Activated CD4-positive, CD25-positive, alpha-beta regulatory T cell (primary cell): Measurements from ENCODE around the gene PPP1R12A.

Source experiments
- DNase-seq, 4 experiments: peaks; one replicate each; lab custom pipeline; 2025; lab: John Stamatoyannopoulos, UW

PPP1R12A gene

GRCh38 chr12:79935624-79936345, 888 bp upstream of the PPP1R12A start:
- DNase-seq, result no peak

DNA sequence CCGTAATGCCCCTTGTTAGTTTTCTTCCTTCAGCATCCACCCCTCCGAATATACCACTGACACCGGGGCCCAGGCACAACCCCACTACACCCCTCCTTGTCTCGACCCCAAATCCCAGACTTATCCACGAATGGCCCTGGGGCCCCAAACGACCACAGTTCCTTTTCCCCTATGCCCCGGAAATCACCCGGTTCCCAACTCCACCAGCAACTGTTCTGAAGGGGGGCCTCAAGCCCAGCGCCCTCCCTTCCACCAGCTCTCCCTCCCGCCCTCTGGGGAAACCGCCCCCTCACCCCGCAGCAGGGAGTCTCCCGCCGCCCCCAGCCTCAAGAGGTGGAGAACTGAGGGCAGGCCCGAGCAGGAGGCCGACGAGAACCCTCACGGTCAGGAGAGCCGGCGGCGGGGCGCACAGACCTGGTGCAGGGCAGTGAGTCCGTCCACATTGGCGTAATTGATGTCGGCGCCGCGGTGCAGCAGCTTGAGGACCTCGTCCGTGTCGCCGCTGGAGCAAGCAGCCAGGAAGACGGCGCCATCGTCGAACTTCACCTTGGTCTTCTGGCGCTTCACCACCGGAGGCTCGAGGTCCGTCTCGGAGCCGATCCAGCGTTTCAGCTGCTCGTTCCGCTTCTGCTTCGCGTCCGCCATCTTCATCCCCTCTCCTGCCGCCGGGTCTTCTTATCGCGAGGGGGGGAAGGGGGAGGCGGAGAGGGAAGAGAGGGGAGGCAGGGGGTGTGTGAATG, 446 bp downstream of the PPP1R12A start:
- peak in 3 of 4 experiments; percentile 20 to 33 (median 33) for DNase-seq

- DNase-seq, result no peak
Observed at GRCh38 chr12:79933532-79934264, 1.2 kb downstream of the PPP1R12A start.

GRCh38 chr12:79933043-79933442, 1.9 kb downstream of the PPP1R12A start:
- no peak for DNase-seq

GRCh38 chr12:79932357-79932756, 2.5 kb downstream of the PPP1R12A start:
- no peak for DNase-seq

- DNase-seq, result no peak
Observed at GRCh38 chr12:79929065-79929464, 5.8 kb downstream of the PPP1R12A start.

DNA sequence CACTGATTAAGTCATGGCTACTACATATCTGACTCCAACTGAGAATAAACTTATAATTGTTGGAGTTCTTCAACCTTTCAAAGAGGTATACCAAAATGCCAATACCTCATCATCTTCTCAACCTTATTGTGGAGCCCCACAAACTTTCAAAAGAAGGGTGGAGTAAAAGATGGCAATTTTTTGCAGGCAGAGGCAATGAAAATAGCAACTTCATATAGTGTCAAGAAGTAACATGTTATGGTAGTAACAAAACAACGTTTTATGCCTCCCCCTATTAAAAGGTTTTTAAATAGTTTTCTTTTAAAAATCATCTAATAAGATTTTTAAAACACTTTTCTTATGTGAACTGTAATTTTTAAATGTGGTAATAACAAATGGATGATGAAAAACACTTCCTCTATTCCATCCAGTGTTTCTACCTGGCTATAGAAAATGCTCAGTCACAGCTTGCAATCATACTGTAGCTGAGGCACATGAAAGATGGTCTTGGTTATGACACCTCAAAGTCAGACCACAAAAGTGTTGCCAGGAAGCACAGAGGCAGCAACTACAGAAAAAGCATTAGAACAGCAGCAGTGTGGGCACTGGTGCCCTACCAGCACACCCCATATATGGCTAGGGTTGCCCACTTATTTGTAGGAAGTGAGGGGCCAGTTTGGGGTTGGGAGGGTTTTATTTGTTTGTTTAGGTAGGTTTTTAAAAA, 7.0 kb downstream of the PPP1R12A start:
- peak in 3 of 4 experiments; percentile 5 to 7 (median 6) for DNase-seq

- no peak for DNase-seq
Observed at GRCh38 chr12:79926951-79927350, 7.9 kb downstream of the PPP1R12A start.

- DNase-seq, result no peak
Observed at GRCh38 chr12:79925492-79925891, 9.4 kb downstream of the PPP1R12A start.

- no peak for DNase-seq
Observed at GRCh38 chr12:79921786-79922185, 13.1 kb downstream of the PPP1R12A start.

DNA sequence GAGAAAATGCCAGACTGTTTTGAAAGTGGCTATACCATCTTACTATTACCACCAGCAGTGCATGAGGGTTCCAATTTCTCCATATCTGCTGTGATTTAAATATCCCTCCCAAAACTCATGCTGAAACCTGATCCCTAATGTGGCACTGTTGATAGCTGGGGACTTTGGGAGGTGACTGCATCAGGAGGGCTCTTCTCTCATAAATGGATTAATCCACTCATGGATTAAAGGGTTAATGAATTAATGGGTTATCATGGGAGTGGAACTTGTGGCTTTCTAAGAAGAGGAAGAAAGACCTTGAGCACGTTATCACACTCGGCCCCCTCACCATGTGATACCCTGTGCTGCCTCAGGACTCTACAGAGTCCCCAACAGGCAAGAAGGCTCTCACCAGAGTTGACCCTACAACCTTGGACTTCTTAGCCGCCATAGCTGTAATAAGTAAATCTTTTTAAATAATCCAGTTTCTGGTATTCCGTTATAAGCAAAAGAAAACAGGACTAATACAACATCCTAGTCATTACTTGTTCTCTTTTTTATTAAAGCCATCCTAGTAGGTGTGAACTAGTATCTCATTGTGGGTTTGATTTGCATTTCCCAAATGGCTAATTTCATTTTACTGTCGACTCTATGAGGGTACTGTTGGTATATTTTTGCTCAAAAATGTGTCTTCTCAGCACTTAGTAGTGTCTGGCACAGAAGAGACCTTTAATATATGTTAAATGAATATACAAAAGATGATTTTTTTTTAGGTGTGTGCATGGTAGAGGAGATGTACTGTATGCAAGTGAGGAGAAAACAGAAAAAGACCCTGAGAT, 14.3 kb downstream of the PPP1R12A start:
- no peak for DNase-seq

DNA sequence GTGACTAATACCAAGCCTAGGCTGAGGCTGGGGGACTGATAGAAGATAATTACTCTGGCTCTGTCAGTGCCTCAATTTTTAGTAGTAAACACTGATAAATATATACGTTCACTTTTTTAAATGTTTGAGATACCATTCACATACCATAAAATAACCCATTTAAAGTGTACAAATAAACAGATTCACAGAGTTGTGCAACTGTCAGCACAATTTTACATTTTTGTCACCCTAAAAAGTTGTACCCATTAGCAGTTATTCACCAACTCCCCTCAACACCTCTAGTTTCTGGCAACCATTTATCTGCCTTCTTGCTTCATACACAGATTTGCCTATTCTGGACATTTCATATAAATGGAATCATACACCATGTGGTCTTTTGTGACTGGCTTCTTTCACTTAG, 15.1 kb downstream of the PPP1R12A start:
- DNase-seq, result no peak

- no peak for DNase-seq
Observed at GRCh38 chr12:79916826-79917225, 18.1 kb downstream of the PPP1R12A start.

DNA sequence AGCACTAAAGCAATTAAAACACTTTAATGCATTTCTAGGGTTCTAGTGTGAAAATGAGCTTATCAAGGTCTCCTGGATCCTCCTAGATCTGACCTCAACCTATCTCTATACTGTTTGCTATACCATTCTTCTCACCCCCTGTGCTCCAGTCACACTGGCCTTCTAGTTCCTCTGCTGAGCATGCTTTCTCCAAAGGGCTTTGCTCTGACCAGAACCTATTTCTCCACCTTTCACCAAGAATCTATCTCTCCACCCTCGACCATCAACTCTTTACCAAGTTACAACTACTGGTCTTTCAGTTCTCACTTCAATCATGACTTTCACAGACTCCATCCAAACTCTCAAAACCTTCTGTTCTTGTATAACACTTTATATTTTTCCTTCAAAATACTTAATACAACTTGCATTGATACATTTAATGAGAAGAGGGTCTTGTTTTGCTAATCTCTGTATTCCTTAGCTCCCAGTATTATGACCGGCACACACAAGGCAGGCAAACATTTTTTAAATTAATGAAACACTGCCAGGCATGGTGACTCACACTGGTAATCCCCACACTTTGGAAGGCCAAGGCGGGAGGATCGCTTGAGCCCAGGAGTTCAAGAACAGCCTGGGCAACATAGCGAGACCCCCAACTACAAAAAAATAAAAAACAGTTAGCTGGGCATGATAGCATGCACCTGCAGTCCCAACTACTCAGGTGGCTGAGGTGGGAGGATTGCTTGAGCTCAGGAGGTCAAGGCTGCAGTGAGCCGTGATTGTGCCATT, 22.8 kb downstream of the PPP1R12A start:
- DNase-seq, result no peak

DNA sequence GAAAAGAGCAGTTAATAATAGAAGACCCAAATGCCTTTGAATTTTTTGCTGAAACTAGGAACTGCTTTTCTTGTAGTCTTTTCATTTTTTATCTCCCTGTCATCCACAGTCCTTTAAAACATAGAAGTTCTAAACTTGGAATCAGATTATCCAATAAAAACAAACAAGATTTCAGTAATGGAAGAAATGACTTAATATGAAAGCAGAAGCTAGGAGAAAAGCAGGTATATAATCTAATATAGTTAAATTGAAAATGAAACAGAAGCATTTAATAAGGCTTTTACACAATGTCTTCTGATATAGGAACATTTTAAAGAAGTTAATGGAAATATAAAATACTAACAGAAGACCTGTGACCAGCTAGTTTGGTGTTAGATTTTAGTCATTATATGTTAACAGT, 26.5 kb downstream of the PPP1R12A start:
- no peak for DNase-seq

DNA sequence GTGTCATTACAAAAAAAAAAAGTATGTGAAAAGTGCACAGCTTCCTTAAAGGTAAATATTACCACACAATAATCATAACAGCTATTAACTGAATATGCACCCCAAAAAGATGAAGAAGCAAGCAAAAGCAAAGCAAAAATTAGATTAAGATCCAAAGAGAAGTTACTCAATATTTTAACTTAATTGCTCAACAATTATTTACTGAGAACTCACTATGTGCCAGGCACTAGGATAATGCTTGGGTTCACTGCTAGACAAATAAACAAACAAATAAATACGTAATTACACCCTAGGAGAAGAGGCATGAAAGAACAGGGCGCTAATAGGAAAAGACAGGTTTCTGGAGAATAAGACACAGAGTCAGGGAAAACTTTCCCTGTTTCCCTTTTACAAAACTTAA, 33.4 kb downstream of the PPP1R12A start:
- no peak for DNase-seq

GRCh38 chr12:79900951-79901350, 33.9 kb downstream of the PPP1R12A start:
- DNase-seq, result no peak

- DNase-seq, result no peak
Observed at GRCh38 chr12:79900199-79900598, 34.7 kb downstream of the PPP1R12A start.

DNA sequence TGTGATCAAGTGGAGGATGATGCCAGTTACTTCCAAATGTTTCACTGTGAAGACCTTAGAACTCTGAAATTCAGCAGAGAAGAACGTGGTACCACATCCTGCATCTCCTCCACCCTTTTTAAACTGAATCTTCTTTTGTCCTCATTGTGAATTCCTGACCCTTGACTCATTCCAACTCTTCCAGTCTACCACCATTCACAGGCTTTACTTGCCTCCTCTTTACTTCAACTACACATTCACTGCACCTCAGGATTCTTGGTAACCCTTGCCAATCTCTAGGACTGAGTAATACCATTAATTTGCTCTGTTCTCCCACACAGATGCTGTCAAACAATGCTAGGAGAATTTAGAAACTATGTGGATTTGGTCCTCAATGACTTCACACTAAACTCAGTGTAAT, 37.3 kb downstream of the PPP1R12A start:
- DNase-seq, result no peak

GRCh38 chr12:79895804-79896203, 39.1 kb downstream of the PPP1R12A start:
- no peak for DNase-seq

DNA sequence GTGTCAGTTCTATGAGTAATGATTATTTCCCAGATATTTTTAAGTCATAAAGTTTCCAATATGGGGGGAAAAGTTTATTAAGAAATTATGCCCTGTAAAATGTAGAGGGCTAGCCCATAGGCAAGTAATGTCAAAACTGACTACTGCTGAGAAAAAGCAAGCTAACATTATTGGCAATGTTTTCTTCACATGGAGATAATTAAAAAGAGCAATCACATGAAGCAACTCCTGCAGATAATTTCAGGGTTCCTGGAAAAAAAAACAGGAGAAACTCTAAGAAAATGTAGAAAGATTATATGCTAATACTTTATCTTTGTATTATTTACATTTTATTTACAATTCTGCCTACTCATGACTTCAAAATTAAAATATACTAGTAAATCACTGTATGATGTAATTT, 39.8 kb downstream of the PPP1R12A start:
- DNase-seq, result no peak
